Ovary (tissue), 3 donors: ENCODE data around the gene PALLD.

Source experiments
- EP300 ChIP-seq: sonication (generic); formaldehyde crosslinking; IDR thresholded peaks from one replicate; pipeline ENCODE4 v1.6.1; 2017; ENCODE audit warnings: antibody characterized with exemption
- POLR2A ChIP-seq: fragments of 450-650 bp; IDR thresholded peaks from one replicate; pipeline ENCODE4 v1.6.1; 2017; ENCODE audit warnings: antibody characterized with exemption, mild to moderate bottlenecking, moderate library complexity
- TF ChIP-seq, protein P1 (sequence below), 3 donors: fragments of 450-650 bp in 2 of 3; fragments of 200-600 bp in 1 of 3; IDR thresholded peaks; one replicate each; pipeline versions ENCODE4 v1.5.1 to v1.8.0; 2016 to 2022; ENCODE audit warnings: antibody characterized with exemption in 3 of 3, mild to moderate bottlenecking in 1 of 3
- donor health status: DM: no; HTN: no; CAD: no.

DNA sequence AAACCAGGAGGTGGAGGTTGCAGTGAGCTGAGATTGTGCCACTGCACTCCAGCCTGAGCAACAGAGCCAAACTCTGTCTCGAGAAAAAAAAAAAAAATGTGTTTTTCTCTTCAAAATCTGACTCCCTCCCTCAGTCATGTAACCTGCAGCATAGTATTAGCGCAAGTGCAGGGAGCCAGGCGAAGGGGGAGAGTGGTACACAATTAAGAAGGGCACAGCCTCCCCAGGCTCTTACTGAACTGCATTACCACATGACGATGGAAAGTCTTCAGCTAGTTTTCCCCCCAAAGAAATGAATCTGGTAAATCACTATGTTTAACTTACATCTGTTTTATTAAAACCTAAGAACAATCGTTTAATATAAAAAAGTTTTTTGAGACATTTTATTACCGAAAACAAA lies 32.4 kb downstream of the PALLD start:
- TF ChIP-seq, protein P1, sequence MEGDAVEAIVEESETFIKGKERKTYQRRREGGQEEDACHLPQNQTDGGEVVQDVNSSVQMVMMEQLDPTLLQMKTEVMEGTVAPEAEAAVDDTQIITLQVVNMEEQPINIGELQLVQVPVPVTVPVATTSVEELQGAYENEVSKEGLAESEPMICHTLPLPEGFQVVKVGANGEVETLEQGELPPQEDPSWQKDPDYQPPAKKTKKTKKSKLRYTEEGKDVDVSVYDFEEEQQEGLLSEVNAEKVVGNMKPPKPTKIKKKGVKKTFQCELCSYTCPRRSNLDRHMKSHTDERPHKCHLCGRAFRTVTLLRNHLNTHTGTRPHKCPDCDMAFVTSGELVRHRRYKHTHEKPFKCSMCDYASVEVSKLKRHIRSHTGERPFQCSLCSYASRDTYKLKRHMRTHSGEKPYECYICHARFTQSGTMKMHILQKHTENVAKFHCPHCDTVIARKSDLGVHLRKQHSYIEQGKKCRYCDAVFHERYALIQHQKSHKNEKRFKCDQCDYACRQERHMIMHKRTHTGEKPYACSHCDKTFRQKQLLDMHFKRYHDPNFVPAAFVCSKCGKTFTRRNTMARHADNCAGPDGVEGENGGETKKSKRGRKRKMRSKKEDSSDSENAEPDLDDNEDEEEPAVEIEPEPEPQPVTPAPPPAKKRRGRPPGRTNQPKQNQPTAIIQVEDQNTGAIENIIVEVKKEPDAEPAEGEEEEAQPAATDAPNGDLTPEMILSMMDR (IDR thresholded peaks at IDR 0.05): no peak
- TF ChIP-seq POLR2A (no peak), EP300 (no peak)
